HCT116 (cell line): ENCODE results near the gene BYSL. TPM values are rescaled to one million over a fixed set of nuclear protein-coding genes. Genes with fewer than 3 reads are reported as not detected.

Experiments
- ATAC-seq: fragments of 200-7000 bp; cut with Tn5 transposase; 2 replicates; pipeline ENCODE4 v1.9.1; 2020; ENCODE audit warnings: mild to moderate bottlenecking, moderate library complexity
- BruUV-seq: library from RNA; stranded (reverse); fragments of 400-500 nt; replicated peaks from 2 replicates; lab custom pipeline; 2021; lab: Mats Ljungman, UMichigan
- CTCF ChIA-PET: fragments of 300-600 bp; sonication (Branson Sonifier 250); formaldehyde crosslinking; loops from one replicate; lab custom pipeline; 2021; ENCODE audit warnings: antibody characterized with exemption; lab: Charles Lee
- POLR2A ChIA-PET: fragments of 300-600, 350-600 bp; sonication (Branson Sonifier 250); formaldehyde crosslinking; loops from one replicate; lab custom pipeline; 2021; ENCODE audit warnings: antibody characterized with exemption; lab: Charles Lee
- RAD21 ChIA-PET, 2 experiments: fragments of 300-600 bp; sonication (Branson Sonifier 250); formaldehyde crosslinking; loops; one replicate each; lab custom pipeline; 2023; ENCODE audit warnings: low total read pairs in 2 of 2; ENCODE audit not compliant: uncharacterized antibody in 2 of 2, unreplicated experiment in 2 of 2, low non-redundant PET in 1 of 2; lab: Charles Lee
- DNase-seq: peaks from one replicate; pipeline ENCODE4 v3.0.0-alpha.2; 2010; ENCODE audit warnings: low read depth, low spot score
- H2AFZ ChIP-seq: fragments of 200-600 bp; shearing (Covaris generic), sonication (generic); 2 replicates; pipeline ENCODE4 v1.6.1; 2017; ENCODE audit warnings: low read depth, mixed run types, mixed read lengths, antibody characterized with exemption, low read length; ENCODE audit not compliant: poor library complexity, severe bottlenecking
- H3K27ac ChIP-seq: 2 replicates; pipeline ENCODE4 v1.5.1; 2012; ENCODE audit warnings: low read depth, low read length
- H3K27me3 ChIP-seq: fragments of 200-600 bp; sonication (generic); 2 replicates; pipeline ENCODE4 v1.6.1; 2016; ENCODE audit warnings: mixed run types, low read length, mixed read lengths; ENCODE audit not compliant: insufficient read depth
- H3K36me3 ChIP-seq, 2 experiments: fragments of 200-500 bp in 1 of 2; fragments of 200-600 bp in 1 of 2; sonication (Bioruptor generic) in 1 of 2; sonication (generic) in 1 of 2; 2 replicates each; pipeline versions ENCODE4 v1.5.1 to v1.6.1; 2014 to 2016; ENCODE audit warnings: low read length in 2 of 2, inconsistent platforms in 1 of 2, mixed read lengths in 1 of 2, mixed run types in 1 of 2; ENCODE audit not compliant: insufficient read depth in 2 of 2, control insufficient read depth in 1 of 2
- H3K4me1 ChIP-seq, 2 experiments: fragments of 200-600 bp in 1 of 2; sonication (generic) in 1 of 2; 2 replicates each; pipeline versions ENCODE4 v1.5.1 to v1.6.1; 2012 to 2017; ENCODE audit warnings: low read length in 2 of 2, inconsistent platforms in 1 of 2, mild to moderate bottlenecking in 1 of 2, mixed read lengths in 1 of 2, mixed run types in 1 of 2, moderate library complexity in 1 of 2; ENCODE audit not compliant: insufficient read depth in 2 of 2, control insufficient read depth in 1 of 2
- H3K4me2 ChIP-seq: fragments of 200-600 bp; sonication (generic); 2 replicates; pipeline ENCODE4 v1.6.1; 2017; ENCODE audit warnings: mixed run types, low read length, mixed read lengths
- H3K4me3 ChIP-seq, 2 experiments: fragments of 200-600 bp in 1 of 2; sonication (generic) in 1 of 2; replicated peaks in 1 of 2; 2 replicates each; pipeline ENCODE4 v1.5.1; 2011 to 2016; ENCODE audit warnings: low read length in 2 of 2, control low read depth in 1 of 2, low read depth in 1 of 2, mild to moderate bottlenecking in 1 of 2, mixed read lengths in 1 of 2, mixed run types in 1 of 2
- H3K79me2 ChIP-seq: fragments of 200-600 bp; sonication (generic); 2 replicates; pipeline ENCODE4 v1.6.1; 2017; ENCODE audit warnings: mild to moderate bottlenecking, mixed run types, low read length, moderate library complexity, mixed read lengths; ENCODE audit not compliant: insufficient read depth
- H3K9ac ChIP-seq: fragments of 200-600 bp; sonication (generic); 2 replicates; pipeline ENCODE4 v1.6.1; 2016; ENCODE audit warnings: low read length, mixed read lengths
- H3K9me2 ChIP-seq: fragments of 200-600 bp; sonication (generic), shearing (Covaris generic); 2 replicates; pipeline ENCODE4 v1.6.1; 2017; ENCODE audit warnings: mixed run types, mild to moderate bottlenecking, moderate library complexity; ENCODE audit not compliant: insufficient read depth
- H3K9me3 ChIP-seq, 2 experiments: fragments of 200-500 bp in 1 of 2; fragments of 200-600 bp in 1 of 2; sonication (Bioruptor generic) in 1 of 2; sonication (generic) in 1 of 2; 2 replicates each; pipeline ENCODE4 v1.6.1; 2014 to 2017; ENCODE audit warnings: low read length in 2 of 2, mixed read lengths in 2 of 2, inconsistent platforms in 1 of 2, low read depth in 1 of 2, mild to moderate bottlenecking in 1 of 2, mixed run types in 1 of 2, moderate library complexity in 1 of 2; ENCODE audit not compliant: control insufficient read depth in 1 of 2, insufficient read depth in 1 of 2
- H4K20me1 ChIP-seq: fragments of 200-600 bp; sonication (generic), shearing (Covaris generic); 2 replicates; pipeline ENCODE4 v1.6.1; 2017; ENCODE audit warnings: mixed run types, mild to moderate bottlenecking, moderate library complexity; ENCODE audit not compliant: insufficient read depth
- CBX3 ChIP-seq: IDR thresholded peaks from 2 replicates; pipeline ENCODE4 v1.6.1; 2012; ENCODE audit warnings: low read depth
- CEBPB ChIP-seq: IDR thresholded peaks from 2 replicates; pipeline ENCODE4 v1.6.1; 2012; ENCODE audit warnings: low read depth
- CTCF ChIP-seq, 3 experiments: fragments of 200-600 bp in 1 of 3; sonication (generic) in 1 of 3; IDR thresholded peaks in 2 of 3; conservative IDR thresholded peaks in 1 of 3; 2 replicates each; pipeline ENCODE4 v1.5.1; 2012 to 2017; ENCODE audit warnings: low read depth in 2 of 3, low read length in 2 of 3, antibody characterized with exemption in 1 of 3, borderline replicate concordance in 1 of 3, control low read depth in 1 of 3, mild to moderate bottlenecking in 1 of 3, mixed read lengths in 1 of 3, mixed run types in 1 of 3, moderate library complexity in 1 of 3; ENCODE audit not compliant: insufficient read depth in 1 of 3
- EGR1 ChIP-seq: IDR thresholded peaks from 2 replicates; pipeline ENCODE4 v1.6.1; 2012; ENCODE audit warnings: low read depth
- ELF1 ChIP-seq: IDR thresholded peaks from 2 replicates; pipeline ENCODE4 v1.6.1; 2012; ENCODE audit warnings: low read depth, borderline replicate concordance
- EZH2 ChIP-seq: fragments of 200-600 bp; sonication (generic); IDR thresholded peaks from 2 replicates; pipeline ENCODE4 v1.6.1; 2017; ENCODE audit warnings: antibody characterized with exemption, mixed run types
- EZH2phosphoT487 ChIP-seq: fragments of 200-600 bp; IDR thresholded peaks from 2 replicates; pipeline ENCODE4 v1.6.1; 2018; ENCODE audit warnings: antibody characterized with exemption, borderline replicate concordance
- FOSL1 ChIP-seq: IDR thresholded peaks from 2 replicates; pipeline ENCODE4 v1.6.1; 2012; ENCODE audit warnings: low read depth
- POLR2A ChIP-seq: IDR thresholded peaks from 2 replicates; pipeline ENCODE4 v1.7.0; 2011; ENCODE audit warnings: borderline replicate concordance; ENCODE audit not compliant: insufficient read depth, insufficient read length; ENCODE audit errors: extremely low read depth
- POLR2AphosphoS5 ChIP-seq: IDR thresholded peaks from 2 replicates; pipeline ENCODE4 v1.6.1; 2011; ENCODE audit warnings: mild to moderate bottlenecking, low read depth, low read length, moderate library complexity
- REST ChIP-seq: IDR thresholded peaks from 2 replicates; pipeline ENCODE4 v1.6.1; 2012; ENCODE audit warnings: low read depth
- SIN3A ChIP-seq: IDR thresholded peaks from 2 replicates; pipeline ENCODE4 v1.6.1; 2012; ENCODE audit warnings: low read depth
- SP1 ChIP-seq: IDR thresholded peaks from 2 replicates; pipeline ENCODE4 v1.6.1; 2012; ENCODE audit warnings: low read depth
- SRF ChIP-seq: IDR thresholded peaks from 2 replicates; pipeline ENCODE4 v1.6.1; 2012; ENCODE audit warnings: low read depth
- TCF7L2 ChIP-seq: IDR thresholded peaks from 2 replicates; pipeline ENCODE4 v1.7.0; 2011; ENCODE audit warnings: borderline replicate concordance, inconsistent platforms; ENCODE audit not compliant: insufficient read depth, insufficient read length; ENCODE audit errors: extremely low read depth
- YY1 ChIP-seq: IDR thresholded peaks from 2 replicates; pipeline ENCODE4 v1.6.1; 2011; ENCODE audit warnings: low read length, low read depth, moderate library complexity, mild to moderate bottlenecking; ENCODE audit not compliant: insufficient replicate concordance; ENCODE audit errors: extremely low read depth
- ZBTB33 ChIP-seq: IDR thresholded peaks from 2 replicates; pipeline ENCODE4 v1.6.1; 2011; ENCODE audit warnings: mild to moderate bottlenecking, low read length, moderate library complexity; ENCODE audit not compliant: insufficient replicate concordance; ENCODE audit errors: extremely low read depth
- ZFX ChIP-seq: fragments of 450-650 bp; IDR thresholded peaks from 2 replicates; pipeline ENCODE4 v1.6.1; 2017
- ZNF274 ChIP-seq: fragments of 200-500 bp; sonication (Bioruptor generic); IDR thresholded peaks from 2 replicates; pipeline ENCODE4 v1.6.1; 2014; ENCODE audit warnings: mild to moderate bottlenecking, low read depth, low read length, inconsistent platforms
- intact Hi-C: fragments of 100-400 bp; cut with micrococcal nuclease; formaldehyde crosslinking; loops from 2 replicates; pipeline ENCODE4 v1.10.0; 2022
- total RNA-seq: library from RNA; stranded (reverse); gene quantifications from one replicate; pipeline ENCODE4 v1.2.1, GENCODE V29; 2021; ENCODE audit not compliant: unreplicated experiment
- TF ChIP-seq, protein P1 (sequence below): IDR thresholded peaks from 2 replicates; pipeline ENCODE4 v1.6.1; 2012

The BYSL gene
- total RNA-seq, 1 experiment from 2014 or later = 55.7 TPM

DNA sequence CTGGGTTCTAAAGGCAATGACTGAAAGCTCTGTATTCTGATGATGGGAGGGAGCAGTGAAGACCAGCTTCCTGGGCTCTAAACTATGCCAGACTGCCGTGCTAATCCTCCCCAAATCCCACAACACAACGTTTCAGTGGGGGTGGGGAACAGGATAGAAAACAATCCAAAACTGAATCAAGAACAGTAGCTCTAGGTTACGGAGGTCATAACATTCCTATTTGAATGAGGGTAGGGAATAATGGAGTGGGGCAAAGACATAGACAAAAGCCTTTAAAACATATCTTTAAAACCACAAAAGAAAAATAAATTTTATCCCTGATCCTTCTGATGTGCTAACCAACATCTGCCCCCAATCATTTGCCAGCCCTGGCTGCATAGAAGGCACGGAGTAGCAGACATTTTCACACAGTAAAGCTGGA, 34.0 kb upstream of the BYSL start:
- Histone ChIP-seq H3K4me3 (no peak overlapping the region), H3K27ac (no peak overlapping the region), H3K79me2 (no peaks in the 10 kb centered on the region), H2AFZ (no peak overlapping the region), H3K36me3 (no peaks in the 10 kb centered on the region), H3K9me3 (no peaks in the 10 kb centered on the region), H3K4me1 (no peaks in the 10 kb centered on the region), H3K9me2 (no peaks in the 10 kb centered on the region), H4K20me1 (no peaks in the 10 kb centered on the region), H3K27me3 (no peaks in the 10 kb centered on the region), H3K9ac (no peak overlapping the region), H3K4me2 (no peak overlapping the region)
- intact Hi-C loops = no loop called here
- BruUV-seq = no TSS peak
- ChIA-PET POLR2A (no interaction called here), CTCF (interaction anchor here (1.5 kb wide), 1 partner anchor 34 kb away, joined by 3 read pairs; the partner anchor contains the start of genes BYSL and MED20), RAD21 (no interaction called here)
- DNase-seq = no peak
- TF ChIP-seq FOSL1 (no peak), TCF7L2 (no peak), ZBTB33 (no peak), REST (no peak), SRF (no peak), POLR2A (no peak), SIN3A (no peak), ELF1 (no peak), EZH2phosphoT487 (no peak), ZNF274 (no peak), POLR2AphosphoS5 (no peak), CBX3 (no peak), CTCF (IDR thresholded peaks at IDR 0.05 in 2 of 3, conservative IDR thresholded peaks at IDR 0.05 in 1 of 3; ENCODE audit: borderline replicate concordance in 1 of 3, insufficient read depth in 1 of 3, low read depth in 2 of 3, low read length in 2 of 3) (no peak), SP1 (no peak), ZFX (no peak), EZH2 (no peak), CEBPB (no peak), YY1 (no peak), EGR1 (no peak)
- TF ChIP-seq, protein P1, sequence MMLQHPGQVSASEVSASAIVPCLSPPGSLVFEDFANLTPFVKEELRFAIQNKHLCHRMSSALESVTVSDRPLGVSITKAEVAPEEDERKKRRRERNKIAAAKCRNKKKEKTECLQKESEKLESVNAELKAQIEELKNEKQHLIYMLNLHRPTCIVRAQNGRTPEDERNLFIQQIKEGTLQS = no peak
- ATAC-seq = no peak
